DOHH2 (cell line): Measurements from ENCODE around the gene ROBO2.

ENCODE experiments used
- H3F3A ChIP-seq: fragments of 200-600 bp; sonication (generic), shearing (Covaris generic); 2 replicates; pipeline ENCODE4 v1.6.0; 2016; ENCODE audit warnings: antibody characterized with exemption, mild to moderate bottlenecking; ENCODE audit not compliant: control insufficient read depth, insufficient read depth
- H3K27ac ChIP-seq: fragments of 200-600 bp; sonication (generic); 2 replicates; pipeline ENCODE4 v1.5.1; 2014; ENCODE audit warnings: low read depth, mild to moderate bottlenecking, low read length, moderate library complexity
- H3K27me3 ChIP-seq: fragments of 200-600 bp; sonication (generic); 2 replicates; pipeline ENCODE4 v1.6.1; 2014; ENCODE audit warnings: mild to moderate bottlenecking, low read length, mixed read lengths; ENCODE audit not compliant: control insufficient read depth
- H3K36me3 ChIP-seq: fragments of 200-600 bp; sonication (generic); 2 replicates; pipeline ENCODE4 v1.6.1; 2014; ENCODE audit warnings: mild to moderate bottlenecking, low read length, moderate library complexity, mixed read lengths; ENCODE audit not compliant: control insufficient read depth
- H3K4me1 ChIP-seq: fragments of 200-600 bp; sonication (generic); 2 replicates; pipeline ENCODE4 v1.6.1; 2014; ENCODE audit warnings: mild to moderate bottlenecking, low read length, mixed read lengths; ENCODE audit not compliant: control insufficient read depth
- H3K4me2 ChIP-seq: fragments of 200-600 bp; sonication (generic); 2 replicates; pipeline ENCODE4 v1.6.0; 2014; ENCODE audit warnings: mild to moderate bottlenecking, low read length, moderate library complexity
- H3K4me3 ChIP-seq: fragments of 200-600 bp; sonication (generic); 2 replicates; pipeline ENCODE4 v1.5.1; 2014; ENCODE audit warnings: mild to moderate bottlenecking, low read length, mixed read lengths
- H3K79me2 ChIP-seq: fragments of 200-600 bp; sonication (generic); 2 replicates; pipeline ENCODE4 v1.6.1; 2014; ENCODE audit warnings: mild to moderate bottlenecking, low read length, mixed read lengths; ENCODE audit not compliant: control insufficient read depth
- H3K9me2 ChIP-seq: fragments of 200-600 bp; sonication (generic); replicated peaks from 2 replicates; pipeline ENCODE4 v1.6.1; 2014; ENCODE audit warnings: mild to moderate bottlenecking, low read length, mixed read lengths; ENCODE audit not compliant: control insufficient read depth
- H3K9me3 ChIP-seq: fragments of 200-600 bp; sonication (generic); 2 replicates; pipeline ENCODE4 v1.6.1; 2014; ENCODE audit warnings: antibody characterized with exemption, low read length, mixed read lengths; ENCODE audit not compliant: control insufficient read depth, insufficient read depth
- H4K20me1 ChIP-seq: fragments of 200-600 bp; sonication (generic); 2 replicates; pipeline ENCODE4 v1.6.0; 2014; ENCODE audit warnings: low read depth, mild to moderate bottlenecking, antibody characterized with exemption, low read length, moderate library complexity; ENCODE audit not compliant: control insufficient read depth, insufficient read depth
- EZH2phosphoT487 ChIP-seq: fragments of 200-600 bp; sonication (generic); IDR thresholded peaks from 2 replicates; pipeline ENCODE4 v1.6.1; 2017; ENCODE audit warnings: borderline replicate concordance, mild to moderate bottlenecking, antibody characterized with exemption, low read length, moderate library complexity, mixed read lengths
- TF ChIP-seq, protein P1 (sequence below): fragments of 200-600 bp; sonication (generic); IDR thresholded peaks from one replicate; pipeline ENCODE4 v1.5.1; 2014; ENCODE audit warnings: antibody characterized with exemption, mild to moderate bottlenecking, low read depth, low read length; ENCODE audit not compliant: poor library complexity, severe bottlenecking

Gene ROBO2

DNA sequence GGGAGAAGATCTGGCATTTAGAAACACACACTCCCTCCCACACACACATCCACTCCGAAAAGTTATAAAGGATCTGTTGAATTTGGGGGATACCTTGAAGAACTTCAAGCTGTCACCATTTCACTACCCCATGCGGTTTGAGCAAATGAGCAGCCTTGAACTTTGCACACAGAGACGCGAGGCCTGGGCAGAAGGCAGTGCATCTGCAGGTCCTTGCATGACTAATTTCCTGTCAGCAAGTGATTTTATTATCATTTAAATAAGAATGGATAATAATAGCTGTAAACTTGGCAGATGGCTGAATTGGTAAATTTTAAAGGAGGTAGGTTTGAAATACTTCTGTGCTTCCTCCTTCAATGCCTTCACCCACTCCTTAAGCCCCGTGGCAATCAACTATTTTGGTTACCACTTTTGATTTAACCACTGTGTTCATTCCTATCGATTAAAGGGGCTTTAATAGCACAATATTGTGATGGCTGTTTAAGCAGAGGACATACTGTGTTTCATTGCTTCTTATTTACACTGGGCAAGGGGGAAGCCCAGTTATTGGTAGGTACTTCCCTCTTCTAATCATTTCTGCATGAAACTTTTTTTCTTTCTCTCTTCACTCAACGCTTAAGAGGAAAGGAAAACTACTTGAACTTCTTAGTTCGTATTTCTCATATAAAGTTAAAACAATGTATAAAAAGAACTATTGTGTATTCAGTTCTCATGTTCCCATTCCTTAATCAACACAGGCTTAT is 108.1 kb downstream of the ROBO2 start:
- no peaks in the 10 kb centered on the region for H3K36me3 ChIP-seq
- H3K79me2 ChIP-seq = no peaks in the 10 kb centered on the region
- TF ChIP-seq EZH2phosphoT487 = no peak
- TF ChIP-seq, protein P1, sequence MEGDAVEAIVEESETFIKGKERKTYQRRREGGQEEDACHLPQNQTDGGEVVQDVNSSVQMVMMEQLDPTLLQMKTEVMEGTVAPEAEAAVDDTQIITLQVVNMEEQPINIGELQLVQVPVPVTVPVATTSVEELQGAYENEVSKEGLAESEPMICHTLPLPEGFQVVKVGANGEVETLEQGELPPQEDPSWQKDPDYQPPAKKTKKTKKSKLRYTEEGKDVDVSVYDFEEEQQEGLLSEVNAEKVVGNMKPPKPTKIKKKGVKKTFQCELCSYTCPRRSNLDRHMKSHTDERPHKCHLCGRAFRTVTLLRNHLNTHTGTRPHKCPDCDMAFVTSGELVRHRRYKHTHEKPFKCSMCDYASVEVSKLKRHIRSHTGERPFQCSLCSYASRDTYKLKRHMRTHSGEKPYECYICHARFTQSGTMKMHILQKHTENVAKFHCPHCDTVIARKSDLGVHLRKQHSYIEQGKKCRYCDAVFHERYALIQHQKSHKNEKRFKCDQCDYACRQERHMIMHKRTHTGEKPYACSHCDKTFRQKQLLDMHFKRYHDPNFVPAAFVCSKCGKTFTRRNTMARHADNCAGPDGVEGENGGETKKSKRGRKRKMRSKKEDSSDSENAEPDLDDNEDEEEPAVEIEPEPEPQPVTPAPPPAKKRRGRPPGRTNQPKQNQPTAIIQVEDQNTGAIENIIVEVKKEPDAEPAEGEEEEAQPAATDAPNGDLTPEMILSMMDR = no peak
- H3K27ac ChIP-seq = no peak overlapping the region
- no peaks in the 10 kb centered on the region for H3F3A ChIP-seq
- no peak overlapping the region for H3K4me3 ChIP-seq
- H3K27me3 ChIP-seq = no peaks in the 10 kb centered on the region
- H3K4me1 ChIP-seq = no peaks in the 10 kb centered on the region
- no peaks in the 10 kb centered on the region for H4K20me1 ChIP-seq
- no peak overlapping the region for H3K4me2 ChIP-seq
- H3K9me3 ChIP-seq = no peaks in the 10 kb centered on the region
- no peaks in the 10 kb centered on the region for H3K9me2 ChIP-seq

DNA sequence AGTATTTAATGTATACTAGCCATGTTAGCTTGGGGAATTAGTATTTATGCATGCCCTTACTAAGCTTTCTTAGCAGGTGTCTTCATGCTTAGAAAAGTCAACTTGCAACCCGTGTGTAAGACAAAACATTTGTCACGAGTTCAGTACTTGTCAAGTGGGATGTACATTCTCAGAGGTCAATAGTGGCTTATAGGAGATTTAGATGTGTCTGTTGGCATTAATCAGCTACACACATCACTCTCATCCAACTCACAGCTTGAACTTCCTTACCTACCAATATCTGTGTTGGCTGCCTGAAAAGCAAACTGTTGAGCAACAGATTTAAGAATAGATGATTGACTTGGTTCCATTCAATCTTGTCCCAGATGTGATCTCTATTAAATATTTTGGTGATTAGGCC is 109.5 kb downstream of the ROBO2 start:
- Histone ChIP-seq H3K4me1 (no peaks in the 10 kb centered on the region), H3K27ac (no peak overlapping the region), H4K20me1 (no peaks in the 10 kb centered on the region), H3K9me2 (no peaks in the 10 kb centered on the region), H3K4me2 (no peak overlapping the region), H3K79me2 (no peaks in the 10 kb centered on the region), H3K36me3 (no peaks in the 10 kb centered on the region), H3F3A (no peaks in the 10 kb centered on the region), H3K4me3 (no peak overlapping the region), H3K27me3 (no peaks in the 10 kb centered on the region), H3K9me3 (no peaks in the 10 kb centered on the region)
- TF ChIP-seq EZH2phosphoT487 = no peak
- TF ChIP-seq, protein P1 = no peak

DNA sequence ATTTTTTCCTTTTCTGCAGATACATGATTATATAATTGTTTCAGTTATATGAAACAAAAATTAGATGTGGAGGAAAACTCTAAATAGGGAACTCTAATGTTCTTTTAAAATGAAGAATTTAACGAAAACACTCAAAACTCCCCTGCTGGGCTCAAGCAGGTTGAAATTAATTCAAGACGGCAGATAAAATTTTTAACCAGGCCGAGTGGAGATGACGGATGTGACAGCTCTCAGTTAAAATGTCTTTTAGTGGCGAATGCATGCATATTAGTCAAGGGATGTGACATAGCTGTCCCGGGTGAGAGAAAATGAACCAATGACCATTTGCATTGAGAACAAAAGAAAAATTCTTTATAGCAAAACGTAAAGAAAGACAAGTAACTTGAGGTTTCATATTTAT is 110.1 kb downstream of the ROBO2 start:
- Histone ChIP-seq H3F3A (no peaks in the 10 kb centered on the region), H3K4me3 (no peak overlapping the region), H3K27ac (no peak overlapping the region), H3K4me1 (no peaks in the 10 kb centered on the region), H3K9me3 (no peaks in the 10 kb centered on the region), H3K9me2 (no peaks in the 10 kb centered on the region), H4K20me1 (no peaks in the 10 kb centered on the region), H3K36me3 (no peaks in the 10 kb centered on the region), H3K27me3 (no peaks in the 10 kb centered on the region), H3K79me2 (no peaks in the 10 kb centered on the region), H3K4me2 (no peak overlapping the region)
- TF ChIP-seq EZH2phosphoT487 = no peak
- TF ChIP-seq, protein P1 = no peak

DNA sequence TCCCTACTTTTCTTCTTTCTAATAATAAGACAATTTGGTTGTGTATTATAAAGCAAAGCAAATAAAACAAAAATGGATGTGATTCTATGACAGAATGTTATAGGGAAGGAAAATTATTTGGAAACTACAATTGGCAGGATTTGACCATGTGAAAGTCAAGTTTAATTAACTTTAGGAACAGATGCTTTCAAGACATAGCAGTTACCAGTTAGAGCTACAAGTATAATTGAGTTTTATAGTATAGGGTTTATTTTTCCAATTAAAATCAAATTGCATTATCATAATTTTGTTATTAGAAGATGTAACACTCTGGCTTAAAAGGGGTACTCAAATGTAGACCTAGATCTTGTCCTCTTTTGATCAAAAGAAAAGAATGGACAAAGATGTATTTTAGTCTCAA is 110.9 kb downstream of the ROBO2 start:
- Histone ChIP-seq H3K27ac (no peak overlapping the region), H3K27me3 (no peaks in the 10 kb centered on the region), H3K9me3 (no peaks in the 10 kb centered on the region)

More for the DNA sequence above, 110.9 kb downstream of the ROBO2 start:
- Histone ChIP-seq H3K36me3 (no peaks in the 10 kb centered on the region), H3F3A (no peaks in the 10 kb centered on the region), H3K4me2 (no peak overlapping the region), H3K4me1 (no peaks in the 10 kb centered on the region), H3K4me3 (no peak overlapping the region), H3K9me2 (no peaks in the 10 kb centered on the region), H4K20me1 (no peaks in the 10 kb centered on the region), H3K79me2 (no peaks in the 10 kb centered on the region)
- no peak for TF ChIP-seq EZH2phosphoT487
- TF ChIP-seq, protein P1 = no peak
